Skeletal muscle tissue (tissue), 4 donors: ENCODE data around the gene C16orf74. TPM values are rescaled to one million over a fixed set of nuclear protein-coding genes. Genes with fewer than 3 reads are reported as not detected.

Experiments used
- H3K27ac ChIP-seq: one replicate; pipeline ENCODE4 v1.7.0; 2013; ENCODE audit warnings: mild to moderate bottlenecking, low read depth, low read length, inconsistent platforms
- H3K27me3 ChIP-seq, 3 donors: one replicate each; pipeline ENCODE4 v1.7.0; 2013; ENCODE audit warnings: low read length in 3 of 3; ENCODE audit not compliant: control insufficient read depth in 3 of 3, insufficient read depth in 3 of 3
- H3K36me3 ChIP-seq, 3 donors: one replicate each; pipeline ENCODE4 v1.7.0; 2013; ENCODE audit warnings: low read length in 3 of 3; ENCODE audit not compliant: control insufficient read depth in 3 of 3, insufficient read depth in 3 of 3
- H3K4me1 ChIP-seq, 3 donors: one replicate each; pipeline ENCODE4 v1.7.0; 2013; ENCODE audit warnings: low read length in 3 of 3, mild to moderate bottlenecking in 3 of 3; ENCODE audit not compliant: control insufficient read depth in 3 of 3, insufficient read depth in 3 of 3
- H3K4me3 ChIP-seq, 3 donors: one replicate each; pipeline ENCODE4 v1.7.0; 2013; ENCODE audit warnings: low read length in 3 of 3
- H3K9ac ChIP-seq, 3 donors: one replicate each; pipeline ENCODE4 v1.7.0; 2013; ENCODE audit warnings: low read length in 3 of 3, mild to moderate bottlenecking in 3 of 3, moderate library complexity in 2 of 3, low read depth in 1 of 3
- H3K9me3 ChIP-seq, 3 donors: one replicate each; pipeline ENCODE4 v1.7.0; 2013; ENCODE audit warnings: low read length in 3 of 3; ENCODE audit not compliant: control insufficient read depth in 3 of 3
- total RNA-seq: library from RNA; depleted of rRNA; stranded (reverse); fragments of >200 nt; gene quantifications from one replicate; pipeline ENCODE4 v1.2.3, GENCODE V29; 2014
- donor health status: Osteomylitis.

Gene C16orf74
- total RNA-seq, 1 donor from 2014 or later: 1.0 TPM

DNA sequence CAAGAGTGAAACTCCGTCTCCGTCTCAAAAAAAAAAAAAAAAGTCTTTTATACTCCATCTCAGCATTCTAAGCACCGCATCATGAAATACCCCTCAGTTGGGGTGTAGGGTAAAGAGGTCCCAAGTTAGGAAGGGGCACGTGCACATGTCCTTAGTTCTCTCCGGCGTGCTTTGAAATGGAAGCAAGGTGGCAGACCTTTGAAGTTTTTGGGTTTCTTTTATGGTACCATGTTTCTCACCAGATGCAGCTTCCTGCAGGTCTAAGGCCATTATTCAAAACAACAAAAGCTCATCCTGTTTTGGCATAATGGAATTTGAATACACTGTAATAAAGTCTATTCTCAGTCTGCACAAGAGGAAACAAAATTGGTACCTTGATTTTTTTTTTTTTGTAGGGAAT, 38.9 kb upstream of the C16orf74 start:
- Histone ChIP-seq H3K9me3 (no peaks in the 10 kb centered on the region), H3K27me3 (no peaks in the 10 kb centered on the region), H3K4me1 (no peaks in the 10 kb centered on the region), H3K27ac (no peak overlapping the region), H3K9ac (no peak overlapping the region), H3K4me3 (no peak overlapping the region), H3K36me3 (peaks cover 32 to 46% (median 45%) of the 10 kb centered on the region in 3 donors)

DNA sequence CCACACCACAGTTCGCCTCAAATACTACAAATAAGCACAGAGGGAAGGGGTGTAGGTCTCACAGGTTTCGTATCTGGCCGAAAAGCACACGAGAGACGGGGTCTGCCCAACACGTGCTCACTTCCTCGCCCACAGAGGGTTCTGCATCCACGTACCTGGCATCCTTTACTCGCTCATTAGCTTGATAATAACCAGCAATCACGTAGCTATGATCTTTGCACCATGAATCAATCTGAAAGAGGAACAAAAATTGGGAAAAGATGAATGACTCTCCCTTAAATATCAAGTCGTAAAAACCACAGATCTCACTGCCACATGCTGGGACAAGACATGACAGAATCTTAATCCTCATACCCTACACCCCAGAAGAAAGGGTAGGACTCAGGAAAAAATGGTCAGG, 37.9 kb upstream of the C16orf74 start:
- H3K27me3 ChIP-seq: no peaks in the 10 kb centered on the region
- peaks cover 29 to 46% (median 45%) of the 10 kb centered on the region in 3 donors for H3K36me3 ChIP-seq
- H3K9ac ChIP-seq: no peak overlapping the region
- no peak overlapping the region for H3K27ac ChIP-seq
- no peaks in the 10 kb centered on the region for H3K9me3 ChIP-seq
- H3K4me3 ChIP-seq: no peak overlapping the region
- no peaks in the 10 kb centered on the region for H3K4me1 ChIP-seq

DNA sequence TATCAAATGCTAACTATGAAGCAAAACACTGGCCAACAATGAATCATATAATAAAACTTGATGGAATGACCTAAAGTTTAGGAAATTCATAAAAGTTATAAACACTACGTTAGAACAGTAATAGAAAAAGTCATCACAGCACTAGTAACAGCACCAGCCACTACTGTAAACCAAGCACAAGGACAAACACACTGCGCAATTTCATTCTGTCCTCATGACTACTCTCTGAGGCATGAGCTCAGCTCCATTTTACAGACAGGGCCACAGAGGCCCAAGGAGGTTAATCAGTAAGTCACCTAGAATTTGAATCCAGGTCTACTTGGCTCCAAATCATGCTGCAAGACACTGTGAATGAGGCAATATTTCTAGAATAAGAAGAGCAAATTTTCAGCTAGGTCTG, 35.0 kb upstream of the C16orf74 start:
- Histone ChIP-seq H3K27me3 (no peaks in the 10 kb centered on the region), H3K36me3 (peaks cover 31 to 35% (median 32%) of the 10 kb centered on the region in 3 donors), H3K27ac (no peak overlapping the region), H3K9ac (no peak overlapping the region), H3K4me3 (no peak overlapping the region), H3K4me1 (peaks cover 12 to 13% (median 12%) of the 10 kb centered on the region in 3 donors), H3K9me3 (no peaks in the 10 kb centered on the region)

DNA sequence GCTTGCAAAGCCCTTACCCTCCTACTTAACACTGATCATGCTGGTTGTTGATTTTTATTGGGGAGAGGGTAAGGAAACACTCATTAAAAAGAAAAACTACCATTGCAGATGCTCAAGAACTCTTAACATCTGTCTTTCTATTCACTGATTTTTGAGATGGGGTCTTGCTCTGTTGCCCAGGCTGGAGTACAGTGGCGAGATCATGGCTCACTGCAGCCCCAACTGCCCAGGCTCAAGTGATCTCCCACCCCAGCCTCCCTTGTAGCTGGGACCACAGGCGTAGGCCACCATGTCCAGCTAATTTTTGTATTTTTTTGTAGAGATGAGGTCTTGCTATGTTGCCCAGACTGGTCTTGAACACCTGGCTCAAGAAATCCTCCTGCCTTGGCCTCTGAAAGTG, 33.9 kb upstream of the C16orf74 start:
- Histone ChIP-seq H3K9me3 (no peaks in the 10 kb centered on the region), H3K9ac (no peak overlapping the region), H3K4me3 (no peak overlapping the region), H3K4me1 (peaks cover 12 to 13% (median 12%) of the 10 kb centered on the region in 3 donors), H3K27ac (no peak overlapping the region), H3K27me3 (no peaks in the 10 kb centered on the region), H3K36me3 (peaks cover 42 to 47% (median 43%) of the 10 kb centered on the region in 3 donors)

DNA sequence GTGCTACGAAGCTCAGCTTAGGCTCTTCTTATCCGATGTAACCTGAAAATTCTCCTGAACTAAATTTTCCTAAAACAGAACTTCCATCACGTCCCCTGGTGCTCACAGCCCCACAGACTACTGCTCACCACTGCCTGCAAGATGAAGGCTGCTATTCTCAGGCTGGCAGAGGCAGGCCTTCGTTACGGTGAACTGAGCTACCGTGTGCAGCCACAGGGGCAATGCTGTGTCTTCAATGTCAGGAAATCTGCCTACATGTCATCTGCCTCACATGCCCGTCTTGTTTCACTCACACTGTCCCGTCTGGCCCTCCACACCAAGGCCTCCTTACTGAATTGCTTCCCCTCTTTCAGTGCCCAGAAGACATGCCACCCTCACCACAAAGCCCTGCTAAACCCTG, 32.5 kb upstream of the C16orf74 start:
- no peak overlapping the region for H3K4me3 ChIP-seq
- H3K27ac ChIP-seq: no peak overlapping the region
- H3K9me3 ChIP-seq: no peaks in the 10 kb centered on the region
- peaks cover 12 to 13% (median 12%) of the 10 kb centered on the region in 3 donors for H3K4me1 ChIP-seq
- no peaks in the 10 kb centered on the region for H3K27me3 ChIP-seq
- peaks cover 48 to 54% (median 50%) of the 10 kb centered on the region in 3 donors for H3K36me3 ChIP-seq
- H3K9ac ChIP-seq: no peak overlapping the region

DNA sequence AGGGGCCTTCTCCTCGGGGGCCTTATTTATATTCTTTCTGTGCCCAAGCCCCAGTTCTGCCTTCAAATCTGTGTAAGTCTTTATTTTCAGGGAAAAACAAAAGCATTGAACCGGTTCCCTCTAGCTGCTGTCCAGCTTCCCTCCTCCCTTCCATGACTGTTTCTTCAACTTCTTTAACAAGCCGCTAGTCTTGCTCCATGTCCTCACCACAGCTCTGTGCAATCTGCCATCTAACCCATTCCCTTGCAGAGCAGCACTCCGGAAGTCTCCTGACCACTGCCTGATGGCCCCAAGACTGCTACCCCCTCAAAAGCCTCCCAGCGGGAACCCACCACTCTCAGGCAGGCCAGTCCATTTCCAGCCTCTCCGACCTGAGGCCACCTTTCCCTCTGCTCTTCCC, 31.6 kb upstream of the C16orf74 start:
- Histone ChIP-seq H3K27me3 (no peaks in the 10 kb centered on the region), H3K27ac (no peak overlapping the region), H3K4me1 (peaks cover 12 to 16% (median 13%) of the 10 kb centered on the region in 3 donors), H3K4me3 (no peak overlapping the region), H3K9ac (peak overlapping the region in 1 of 3 donors; percentile 33), H3K36me3 (peaks cover 46 to 53% (median 47%) of the 10 kb centered on the region in 3 donors), H3K9me3 (no peaks in the 10 kb centered on the region)

DNA sequence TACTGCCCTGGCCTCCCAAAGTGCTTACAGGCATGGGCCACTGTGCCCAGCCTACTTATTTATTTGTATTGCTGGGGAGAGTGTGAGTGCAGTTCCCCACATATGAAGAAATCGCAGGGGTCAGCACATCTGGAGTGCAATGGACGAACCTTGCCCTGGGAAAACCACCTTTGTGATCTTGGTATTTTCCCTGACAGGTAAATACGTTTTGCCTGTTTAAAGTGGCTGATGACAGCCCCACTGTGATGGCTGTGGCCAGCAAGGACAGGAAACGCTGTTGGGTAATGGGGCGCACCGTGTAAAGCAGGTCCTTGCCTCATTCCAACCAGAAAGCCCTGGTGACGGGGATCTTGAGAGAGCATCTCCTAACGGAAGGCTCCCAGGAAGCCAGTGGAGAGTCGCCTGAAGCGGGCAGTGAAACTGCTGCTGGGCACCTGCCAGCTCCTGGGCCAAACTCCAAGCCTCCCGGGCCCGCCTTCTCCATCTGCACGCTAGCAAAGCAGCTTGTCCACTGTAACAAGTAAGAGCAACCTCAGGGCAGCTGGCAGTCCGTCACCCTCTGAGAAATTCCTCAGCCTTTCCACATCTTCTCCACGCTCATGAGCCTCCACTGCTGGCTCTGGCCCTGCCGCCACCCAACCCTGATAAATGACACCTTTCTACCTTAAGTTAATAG, 30.9 kb upstream of the C16orf74 start:
- H3K27me3 ChIP-seq: no peaks in the 10 kb centered on the region
- no peaks in the 10 kb centered on the region for H3K9me3 ChIP-seq
- peak overlapping the region in 1 of 3 donors; percentile 33 for H3K9ac ChIP-seq
- H3K4me3 ChIP-seq: no peak overlapping the region
- peaks cover 12 to 16% (median 13%) of the 10 kb centered on the region in 3 donors for H3K4me1 ChIP-seq
- no peak overlapping the region for H3K27ac ChIP-seq
- H3K36me3 ChIP-seq: peaks cover 40 to 51% (median 47%) of the 10 kb centered on the region in 3 donors

DNA sequence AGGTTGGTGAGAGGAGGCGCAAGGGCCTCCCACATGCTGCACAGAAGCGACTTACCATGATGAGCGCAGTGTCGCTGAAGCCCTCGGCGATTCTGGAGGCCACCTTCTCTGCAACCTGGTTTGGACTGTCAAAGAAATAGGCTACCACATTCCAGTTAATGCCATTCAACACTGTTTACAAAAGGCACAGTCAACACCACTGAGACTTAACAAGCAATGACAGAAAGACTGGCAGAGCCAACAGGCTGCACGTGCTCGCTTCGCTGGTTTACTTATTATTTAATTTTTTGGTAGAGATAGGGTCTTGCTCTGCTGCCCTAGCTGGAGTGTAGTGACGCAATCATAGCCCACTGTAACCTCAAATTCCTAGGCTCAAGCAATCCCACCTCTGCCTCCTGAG, 30.3 kb upstream of the C16orf74 start:
- Histone ChIP-seq H3K27me3 (no peaks in the 10 kb centered on the region), H3K4me1 (peaks cover 12 to 16% (median 13%) of the 10 kb centered on the region in 3 donors), H3K4me3 (no peak overlapping the region), H3K27ac (no peak overlapping the region), H3K9ac (no peak overlapping the region), H3K36me3 (peaks cover 34 to 44% (median 40%) of the 10 kb centered on the region in 3 donors), H3K9me3 (no peaks in the 10 kb centered on the region)

DNA sequence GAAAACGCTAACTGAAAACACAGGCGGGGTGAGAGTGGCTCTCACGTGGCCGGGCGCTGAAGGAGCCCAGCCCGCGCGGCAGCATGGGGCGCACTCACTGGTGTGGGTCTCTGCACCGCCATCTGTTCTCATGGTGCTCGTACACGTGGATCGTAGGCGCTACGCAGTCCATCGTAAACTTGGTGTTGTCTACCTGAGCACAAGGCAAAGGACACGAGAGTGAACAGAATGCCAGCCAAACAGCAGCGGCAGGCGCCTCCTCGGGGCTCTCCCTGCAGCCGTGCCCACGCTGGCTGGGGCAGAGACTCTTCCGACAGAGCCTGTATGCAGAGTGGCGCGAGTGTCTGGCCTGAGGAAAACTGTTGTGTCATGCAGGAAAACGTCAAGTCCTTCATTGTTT, 29.4 kb upstream of the C16orf74 start:
- Histone ChIP-seq H3K27me3 (no peaks in the 10 kb centered on the region), H3K4me1 (peaks cover 12 to 16% (median 13%) of the 10 kb centered on the region in 3 donors), H3K27ac (no peak overlapping the region), H3K9ac (no peak overlapping the region), H3K4me3 (no peak overlapping the region), H3K36me3 (peaks cover 31 to 41% (median 34%) of the 10 kb centered on the region in 3 donors), H3K9me3 (no peaks in the 10 kb centered on the region)

DNA sequence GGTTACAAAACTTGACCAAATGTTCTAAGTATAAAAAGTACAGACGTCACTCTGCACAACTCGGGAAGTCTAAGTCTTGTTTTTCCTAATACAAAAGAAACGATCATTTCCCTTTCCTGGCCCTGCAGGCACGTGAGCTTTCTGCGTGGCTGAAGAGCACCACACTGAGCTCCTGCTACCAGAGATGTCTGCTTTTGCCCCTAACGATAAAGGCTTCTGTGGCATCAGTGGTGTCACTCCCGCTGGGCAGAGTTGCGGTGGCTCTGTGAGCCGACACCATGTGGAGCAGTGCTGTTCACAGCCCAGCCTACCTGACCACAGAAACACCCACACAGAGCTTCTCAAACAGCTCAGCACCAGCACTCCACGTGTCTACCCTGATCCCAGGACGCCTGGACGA, 28.0 kb upstream of the C16orf74 start:
- Histone ChIP-seq H3K36me3 (peaks cover 31 to 41% (median 36%) of the 10 kb centered on the region in 3 donors), H3K9me3 (no peaks in the 10 kb centered on the region), H3K9ac (no peak overlapping the region), H3K27ac (peak overlapping the region; percentile 29), H3K27me3 (no peaks in the 10 kb centered on the region), H3K4me3 (no peak overlapping the region), H3K4me1 (peaks cover 12 to 16% (median 13%) of the 10 kb centered on the region in 3 donors)
